ENCODE measurements around the gene TNFRSF17.

Gene TNFRSF17

DNA sequence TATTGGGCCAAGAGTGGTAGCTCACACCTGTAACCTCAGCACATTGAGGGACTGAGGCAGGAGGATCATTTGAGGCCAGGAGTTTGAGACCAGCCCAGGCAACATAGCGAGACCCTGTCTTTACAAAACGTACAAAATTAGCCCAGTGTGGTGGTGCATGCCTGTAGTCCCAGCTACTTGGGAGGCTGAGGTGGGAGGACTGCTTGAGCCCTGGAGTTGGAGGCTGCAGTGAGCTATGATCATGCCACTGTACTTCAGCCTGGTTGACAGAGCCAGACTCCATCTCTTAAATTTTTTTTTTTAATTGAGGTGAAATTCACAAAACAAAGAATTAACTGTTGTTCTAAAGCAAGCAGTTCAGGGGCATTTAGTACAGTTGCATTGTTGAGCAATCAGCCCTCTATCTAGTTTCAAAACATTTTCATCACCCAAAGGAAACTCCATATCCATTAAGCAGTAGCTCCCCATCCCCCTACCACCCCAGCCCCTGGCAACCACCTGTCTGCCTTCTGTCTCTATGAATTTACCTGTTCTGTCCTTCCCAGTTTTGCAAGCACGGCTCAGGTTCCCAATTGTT, 27.1 kb downstream of the TNFRSF17 start:
- Histone ChIP-seq H3K4me3 (ENCODE audit: low read length) (no peak overlapping the region), H3K9me2 (replicated peaks; ENCODE audit: insufficient read depth, low read length) (no peaks in the 10 kb centered on the region), H3K36me3 (replicated peaks; ENCODE audit: insufficient read depth, low read length) (no peaks in the 10 kb centered on the region), H4K20me1 (ENCODE audit: insufficient read depth, low read length) (no peaks in the 10 kb centered on the region), H3K9ac (ENCODE audit: low read length) (no peak overlapping the region), H2AFZ (ENCODE audit: low read length) (no peak overlapping the region), H3K4me1 (ENCODE audit: low read length) (no peaks in the 10 kb centered on the region), H3F3A (ENCODE audit: insufficient read depth, low read length) (no peaks in the 10 kb centered on the region), H3K27me3 (replicated peaks; ENCODE audit: insufficient read depth, low read length) (no peaks in the 10 kb centered on the region), H3K9me3 (replicated peaks; ENCODE audit: insufficient read depth, low read length) (no peaks in the 10 kb centered on the region), H3K27ac (ENCODE audit: low read length) (no peak overlapping the region), H3K4me2 (ENCODE audit: low read depth, low read length) (no peak overlapping the region), H3K79me2 (ENCODE audit: low read length) (peaks cover 88% of the 10 kb centered on the region)
- TF ChIP-seq, protein P1, sequence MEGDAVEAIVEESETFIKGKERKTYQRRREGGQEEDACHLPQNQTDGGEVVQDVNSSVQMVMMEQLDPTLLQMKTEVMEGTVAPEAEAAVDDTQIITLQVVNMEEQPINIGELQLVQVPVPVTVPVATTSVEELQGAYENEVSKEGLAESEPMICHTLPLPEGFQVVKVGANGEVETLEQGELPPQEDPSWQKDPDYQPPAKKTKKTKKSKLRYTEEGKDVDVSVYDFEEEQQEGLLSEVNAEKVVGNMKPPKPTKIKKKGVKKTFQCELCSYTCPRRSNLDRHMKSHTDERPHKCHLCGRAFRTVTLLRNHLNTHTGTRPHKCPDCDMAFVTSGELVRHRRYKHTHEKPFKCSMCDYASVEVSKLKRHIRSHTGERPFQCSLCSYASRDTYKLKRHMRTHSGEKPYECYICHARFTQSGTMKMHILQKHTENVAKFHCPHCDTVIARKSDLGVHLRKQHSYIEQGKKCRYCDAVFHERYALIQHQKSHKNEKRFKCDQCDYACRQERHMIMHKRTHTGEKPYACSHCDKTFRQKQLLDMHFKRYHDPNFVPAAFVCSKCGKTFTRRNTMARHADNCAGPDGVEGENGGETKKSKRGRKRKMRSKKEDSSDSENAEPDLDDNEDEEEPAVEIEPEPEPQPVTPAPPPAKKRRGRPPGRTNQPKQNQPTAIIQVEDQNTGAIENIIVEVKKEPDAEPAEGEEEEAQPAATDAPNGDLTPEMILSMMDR (IDR thresholded peaks at IDR 0.05; ENCODE audit: low read length) = no peak
- TF ChIP-seq EZH2 (optimal IDR thresholded peaks at IDR 0.05; ENCODE audit: low read depth, low read length) (no peak), EZH2phosphoT487 (IDR thresholded peaks at IDR 0.05; ENCODE audit: low read length) (no peak)
- DNase-seq = no peak

DNA sequence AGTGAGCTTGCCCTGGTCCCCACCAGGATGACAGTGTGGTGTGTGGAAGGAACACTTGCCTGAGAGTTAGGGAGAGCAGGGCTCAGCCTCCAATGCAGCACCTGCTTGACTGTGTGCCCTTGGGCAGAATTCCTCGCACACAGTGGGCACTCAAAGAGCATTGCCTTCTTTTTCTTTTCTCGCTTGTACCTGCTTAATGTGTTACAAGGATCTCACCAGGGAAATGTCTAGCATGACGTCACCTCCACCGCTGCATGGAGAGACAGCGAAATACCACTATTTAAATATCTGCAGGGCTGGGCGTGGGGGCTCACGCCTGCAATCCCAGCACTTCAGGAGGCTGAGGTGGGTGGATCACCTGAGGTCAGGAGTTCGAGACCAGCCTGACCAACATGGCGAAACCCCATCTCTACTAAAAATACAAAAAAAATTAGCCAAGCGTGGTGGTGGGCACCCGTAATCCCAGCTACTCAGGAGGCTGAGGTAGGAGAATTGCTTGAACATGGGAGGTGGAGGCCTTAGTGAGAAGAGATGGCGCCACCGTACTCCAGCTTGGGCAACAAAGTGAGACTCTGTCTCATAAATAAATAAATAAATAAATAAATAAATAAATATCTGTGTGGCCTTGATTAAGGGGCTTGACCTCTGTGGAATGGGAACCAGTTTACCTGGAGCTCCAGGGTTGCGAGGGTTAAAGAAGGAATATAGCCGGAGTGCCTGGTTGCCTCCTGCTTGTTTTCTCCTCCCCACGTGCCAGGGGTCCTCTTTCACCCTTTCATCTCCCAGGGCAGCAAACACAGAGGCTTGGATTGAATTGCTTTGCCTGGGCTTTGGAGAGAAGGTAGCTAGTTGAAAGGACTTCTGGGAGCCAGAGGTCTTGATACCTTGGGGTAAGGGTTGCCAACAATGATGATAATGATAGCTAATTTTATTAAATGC, 27.8 kb downstream of the TNFRSF17 start:
- Histone ChIP-seq H3K4me2 (ENCODE audit: low read depth, low read length) (no peak overlapping the region), H3K36me3 (replicated peaks; ENCODE audit: insufficient read depth, low read length) (no peaks in the 10 kb centered on the region), H3K4me3 (ENCODE audit: low read length) (no peak overlapping the region), H2AFZ (ENCODE audit: low read length) (no peak overlapping the region), H3F3A (ENCODE audit: insufficient read depth, low read length) (no peaks in the 10 kb centered on the region), H3K27ac (ENCODE audit: low read length) (no peak overlapping the region), H3K79me2 (ENCODE audit: low read length) (peaks cover 88% of the 10 kb centered on the region), H3K9ac (ENCODE audit: low read length) (no peak overlapping the region), H3K9me2 (replicated peaks; ENCODE audit: insufficient read depth, low read length) (no peaks in the 10 kb centered on the region), H4K20me1 (ENCODE audit: insufficient read depth, low read length) (no peaks in the 10 kb centered on the region), H3K27me3 (replicated peaks; ENCODE audit: insufficient read depth, low read length) (no peaks in the 10 kb centered on the region), H3K9me3 (replicated peaks; ENCODE audit: insufficient read depth, low read length) (no peaks in the 10 kb centered on the region), H3K4me1 (ENCODE audit: low read length) (no peaks in the 10 kb centered on the region)
- DNase-seq = no peak
- TF ChIP-seq EZH2phosphoT487 (IDR thresholded peaks at IDR 0.05; ENCODE audit: low read length) (no peak), EZH2 (optimal IDR thresholded peaks at IDR 0.05; ENCODE audit: low read depth, low read length) (no peak)
- TF ChIP-seq, protein P1 (IDR thresholded peaks at IDR 0.05; ENCODE audit: low read length) = no peak

DNA sequence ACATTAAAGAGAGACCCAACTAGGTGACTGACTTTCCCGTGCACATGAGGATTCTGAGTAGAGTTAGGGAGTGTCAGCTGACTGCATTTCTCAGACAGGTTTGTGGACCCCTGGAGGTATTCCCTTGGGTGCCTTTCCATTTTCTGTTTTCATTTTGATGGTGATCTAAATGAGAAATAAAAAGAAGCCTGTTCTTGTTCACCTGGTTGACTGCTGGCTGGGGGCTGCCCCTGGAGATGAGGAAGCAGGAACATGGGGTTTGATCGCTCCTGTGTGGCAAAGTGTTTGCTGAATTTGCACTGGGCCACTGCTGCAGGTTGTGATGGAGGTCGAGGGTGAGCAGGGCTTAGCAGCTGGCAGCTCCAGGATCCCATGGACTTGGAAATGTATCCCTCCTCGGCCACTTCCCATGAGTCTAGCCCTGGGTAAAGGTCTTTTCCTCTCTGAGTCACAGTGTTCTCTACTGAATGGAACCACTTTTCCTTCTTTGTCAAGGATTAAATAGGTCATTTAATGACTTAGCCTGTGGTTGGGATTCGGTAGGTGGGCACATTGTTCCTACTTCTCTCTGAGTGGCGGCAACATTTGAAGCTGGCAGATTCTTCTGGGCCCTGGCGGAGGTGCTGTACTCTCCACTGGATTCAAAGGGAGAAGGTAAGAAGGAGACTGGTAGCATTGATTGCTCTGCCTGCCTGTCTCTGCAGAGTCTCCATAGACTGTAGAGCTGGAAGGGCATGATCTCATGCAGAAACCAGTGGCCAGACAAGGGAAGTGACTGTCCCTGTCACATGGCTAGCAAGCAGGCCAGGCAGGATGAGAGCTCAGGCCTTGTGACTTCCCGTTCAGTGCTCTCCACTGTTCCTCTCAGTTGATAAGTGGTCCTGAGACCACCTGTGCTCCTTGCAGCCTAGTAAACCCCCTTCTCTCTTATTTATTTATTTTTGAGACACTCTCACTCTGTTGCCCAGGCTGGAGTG, 29.4 kb downstream of the TNFRSF17 start:
- TF ChIP-seq EZH2 (optimal IDR thresholded peaks at IDR 0.05; ENCODE audit: low read depth, low read length) = no peak
- no peak for TF ChIP-seq EZH2phosphoT487 (IDR thresholded peaks at IDR 0.05; ENCODE audit: low read length)
- TF ChIP-seq, protein P1 (IDR thresholded peaks at IDR 0.05; ENCODE audit: low read length) = no peak
- no peaks in the 10 kb centered on the region for H3K9me2 ChIP-seq (replicated peaks; ENCODE audit: insufficient read depth, low read length)
- H4K20me1 ChIP-seq (ENCODE audit: insufficient read depth, low read length) = no peaks in the 10 kb centered on the region
- H3K36me3 ChIP-seq (replicated peaks; ENCODE audit: insufficient read depth, low read length) = no peaks in the 10 kb centered on the region
- no peak overlapping the region for H2AFZ ChIP-seq (ENCODE audit: low read length)
- H3F3A ChIP-seq (ENCODE audit: insufficient read depth, low read length) = no peaks in the 10 kb centered on the region
- no peak overlapping the region for H3K4me2 ChIP-seq (ENCODE audit: low read depth, low read length)
- no peak overlapping the region for H3K4me3 ChIP-seq (ENCODE audit: low read length)
- no peaks in the 10 kb centered on the region for H3K27me3 ChIP-seq (replicated peaks; ENCODE audit: insufficient read depth, low read length)
- no peaks in the 10 kb centered on the region for H3K9me3 ChIP-seq (replicated peaks; ENCODE audit: insufficient read depth, low read length)
- no peak overlapping the region for H3K9ac ChIP-seq (ENCODE audit: low read length)
- DNase-seq = no peak
- no peaks in the 10 kb centered on the region for H3K4me1 ChIP-seq (ENCODE audit: low read length)
- H3K79me2 ChIP-seq (ENCODE audit: low read length) = peaks cover 87% of the 10 kb centered on the region
- no peak overlapping the region for H3K27ac ChIP-seq (ENCODE audit: low read length)

Measured in MM.1S (cell line).